ENCODE results near the gene USP12.

The USP12 gene

GRCh38 chr13:27182844-27183497 is 11.4 kb upstream of the USP12 start:
- no peak for DNase-seq

DNA sequence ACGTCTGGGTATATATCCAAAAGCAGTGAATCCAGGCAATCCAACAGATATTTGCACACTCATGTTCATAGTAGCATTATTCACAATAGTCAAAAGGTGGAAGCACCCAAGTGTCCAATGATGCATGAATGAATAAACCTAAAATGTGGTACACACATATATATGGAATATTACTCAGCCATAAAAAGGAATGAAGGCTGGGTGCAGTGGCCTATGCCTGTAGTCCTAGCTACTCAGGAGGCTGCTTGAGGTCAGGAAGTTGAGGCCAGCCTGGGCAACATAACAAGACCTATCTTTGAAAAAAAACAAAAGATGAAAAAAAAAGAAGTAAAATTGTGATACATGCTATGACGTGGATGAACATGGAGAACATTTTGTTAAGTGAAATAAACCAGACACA is 10.4 kb upstream of the USP12 start:
- DNase-seq = no peak

GRCh38 chr13:27177852-27178251 is 6.2 kb upstream of the USP12 start:
- no peak for DNase-seq

DNA sequence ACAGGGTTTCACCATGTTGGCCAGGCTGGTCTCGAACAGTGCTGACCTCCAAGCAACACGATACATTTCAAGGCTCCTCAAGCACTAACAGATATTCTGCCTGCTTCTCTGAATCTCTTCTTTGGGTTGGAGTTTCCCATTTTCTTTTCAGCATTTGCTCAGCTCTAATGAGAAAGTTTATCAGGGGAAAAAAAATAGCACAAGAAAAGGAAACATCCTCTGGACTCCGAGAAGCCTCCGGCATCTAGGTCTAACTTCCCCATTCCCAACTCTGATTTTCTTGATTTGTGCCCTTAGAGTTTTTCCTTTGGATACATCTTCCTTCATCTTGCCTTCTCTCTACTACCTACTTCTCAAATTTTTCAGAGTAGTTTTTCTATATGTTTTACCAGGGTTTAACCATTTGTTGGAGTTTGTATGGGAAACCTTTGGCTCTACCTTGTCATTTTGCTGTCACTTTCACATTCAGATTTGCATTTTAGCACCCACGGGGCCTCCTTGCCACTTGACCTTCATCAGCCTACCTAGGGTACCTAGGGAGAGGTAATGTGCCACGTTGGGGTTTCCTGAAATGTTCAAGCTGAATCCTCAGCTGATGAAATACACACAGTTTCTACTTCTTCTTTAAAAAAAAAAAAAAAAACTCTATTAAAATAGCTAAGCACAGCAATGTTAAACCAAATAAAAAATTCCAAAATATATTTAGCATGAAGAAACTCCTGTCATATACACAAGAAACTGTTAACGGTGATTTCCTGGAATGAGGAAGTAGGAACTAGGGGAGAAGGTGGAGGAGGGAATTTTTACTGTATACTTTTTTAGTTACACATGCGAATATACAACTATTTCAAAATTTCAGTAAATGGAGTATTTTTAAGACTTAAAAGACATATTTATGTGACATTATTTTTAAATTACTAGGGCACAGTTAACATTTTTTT is 5.1 kb upstream of the USP12 start:
- DNase-seq = no peak

- DNase-seq = no peak
Observed at GRCh38 chr13:27174766-27175455, 3.3 kb upstream of the USP12 start.

GRCh38 chr13:27172495-27172842 is 858 bp upstream of the USP12 start:
- peak; percentile 40 for DNase-seq

- peak; percentile 96 for DNase-seq
Observed at GRCh38 chr13:27171827-27172494, 350 bp upstream of the USP12 start.

DNA sequence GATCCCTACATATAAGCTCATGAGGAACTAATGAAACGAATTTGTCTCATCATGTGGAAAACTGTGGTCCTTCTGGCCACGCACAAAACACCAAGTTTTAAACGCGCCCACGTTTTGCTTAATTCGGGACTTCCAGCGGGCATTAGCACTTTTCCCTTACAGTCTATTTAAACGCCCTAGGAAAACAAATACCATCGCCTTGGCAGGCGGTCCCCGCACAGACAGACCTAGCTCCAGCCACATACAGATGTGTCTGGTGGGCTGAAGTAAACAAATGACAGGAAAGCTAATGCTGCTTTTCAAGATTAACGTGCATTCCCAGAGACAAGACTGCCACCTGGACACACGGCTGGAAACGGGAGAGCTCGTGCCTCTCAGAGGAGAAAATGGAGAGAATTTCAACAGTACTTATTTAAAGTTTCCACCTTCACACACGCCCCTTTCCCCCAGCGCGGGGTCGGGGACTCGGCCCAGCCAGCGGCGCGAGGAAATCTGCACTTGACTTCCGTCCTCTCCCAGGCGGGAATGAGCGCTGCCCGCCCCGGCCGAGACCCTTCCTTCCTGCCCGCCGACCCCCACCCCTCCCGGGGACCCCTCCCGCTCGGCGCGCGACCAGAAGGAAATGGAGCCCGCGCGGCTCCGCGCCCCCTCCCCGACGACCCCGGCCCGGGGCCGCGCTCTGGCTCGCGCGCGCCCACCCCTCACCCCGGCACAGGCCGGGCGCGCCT is 931 bp downstream of the USP12 start:
- peak; percentile 36 for DNase-seq

DNA sequence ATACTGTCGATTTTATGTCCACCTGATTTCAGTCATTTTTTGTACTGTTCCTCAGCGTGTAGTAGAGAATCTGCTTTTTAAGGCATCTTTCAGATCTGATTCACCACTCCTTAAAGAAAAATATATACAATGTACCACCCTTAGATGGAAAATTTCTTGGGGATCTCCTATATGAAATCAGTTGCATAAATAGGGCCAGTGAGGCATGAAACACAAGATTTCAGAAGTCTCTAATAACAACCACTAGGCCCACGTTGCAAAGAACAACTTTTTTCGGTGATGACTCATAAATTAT is 1.4 kb downstream of the USP12 start:
- DNase-seq = peak; percentile 58

DNA sequence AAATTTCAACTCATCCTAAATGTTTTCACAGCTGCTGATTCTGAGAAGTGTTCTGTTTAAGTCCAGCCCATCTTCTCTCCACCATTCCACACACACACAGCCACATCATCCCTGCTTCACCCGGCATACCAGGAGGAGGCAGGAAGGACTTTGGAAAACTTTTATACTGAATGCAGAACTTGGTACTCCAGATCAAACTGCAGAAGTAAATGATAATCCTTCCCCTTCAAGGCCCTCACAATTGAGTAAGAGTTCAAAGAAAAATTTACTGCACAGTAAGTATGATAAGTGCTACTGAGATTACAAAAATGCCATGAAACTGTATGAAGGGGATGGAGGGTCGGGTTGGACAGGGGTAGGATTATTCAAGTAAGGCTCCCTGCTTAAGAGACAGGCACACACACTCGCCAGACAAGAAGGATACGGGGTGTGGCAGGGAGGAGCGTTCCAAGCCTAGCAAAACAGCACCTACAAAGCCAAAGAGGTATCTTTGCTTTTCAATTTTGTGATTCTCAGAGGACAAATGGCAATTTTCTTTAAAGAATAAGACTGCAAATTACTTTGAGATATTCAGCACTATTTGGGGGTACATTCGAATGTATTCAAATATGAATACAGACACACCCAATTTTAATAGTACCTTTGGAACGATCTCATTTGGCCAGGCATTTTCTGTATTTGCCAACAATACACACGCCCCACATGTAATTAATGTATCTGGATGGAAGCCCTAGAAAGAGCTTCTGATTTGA is 2.5 kb downstream of the USP12 start:
- DNase-seq = no peak

DNA sequence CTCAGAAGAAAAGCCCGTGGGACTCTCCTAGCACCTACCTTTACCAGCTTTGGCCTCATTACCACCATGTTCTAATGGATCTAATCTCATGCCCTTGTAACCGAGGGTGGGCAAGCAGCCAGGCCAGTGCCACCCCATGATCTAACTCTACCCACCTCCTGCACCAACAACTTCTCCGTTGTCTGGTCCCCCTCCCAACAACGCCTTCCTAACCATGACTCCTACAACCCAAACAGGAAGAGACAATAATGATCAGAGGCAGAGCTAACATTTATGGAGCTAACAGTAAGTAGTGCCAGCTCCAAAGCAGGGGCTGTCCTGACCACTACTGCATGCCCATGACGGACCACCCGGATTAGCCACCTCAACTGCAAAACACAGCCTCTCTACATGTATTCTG is 3.5 kb downstream of the USP12 start:
- no peak for DNase-seq

DNA sequence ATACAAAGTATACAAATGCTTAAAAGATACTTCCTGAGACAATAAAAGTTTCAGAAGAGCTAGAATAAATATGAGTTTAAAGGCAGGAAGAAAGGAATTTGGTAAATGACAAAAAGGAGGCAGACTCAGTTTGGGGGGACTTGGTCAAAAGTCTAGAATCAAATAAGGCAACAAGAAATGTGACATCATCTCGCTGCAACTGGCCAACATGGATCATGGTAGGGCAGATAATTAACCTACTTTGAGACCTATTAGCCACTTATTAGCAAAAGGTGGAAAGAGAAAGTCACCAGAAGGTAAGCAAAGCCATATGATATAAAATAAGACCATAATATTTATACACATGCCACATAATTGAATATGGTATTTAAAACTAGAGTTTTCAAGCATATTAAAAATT is 5.3 kb downstream of the USP12 start:
- no peak for DNase-seq

DNA sequence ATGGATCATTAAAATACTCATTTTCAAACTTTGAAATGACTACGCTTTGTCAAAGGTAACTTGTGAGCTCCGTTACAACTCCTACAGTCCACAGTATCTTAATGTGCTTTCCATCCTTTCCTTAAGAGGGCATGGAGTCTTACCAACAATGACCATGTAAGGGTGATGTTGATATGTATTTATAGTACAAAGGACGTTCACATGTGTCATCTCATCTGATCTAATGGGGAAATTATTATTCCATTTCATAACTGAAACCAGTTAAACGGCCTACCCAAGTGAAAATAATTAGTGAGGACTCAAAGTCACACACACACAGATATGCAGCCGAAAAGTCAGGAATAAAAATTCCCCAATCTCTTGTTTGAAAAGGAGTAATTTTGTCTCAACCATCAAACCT is 9.6 kb downstream of the USP12 start:
- DNase-seq = no peak

DNA sequence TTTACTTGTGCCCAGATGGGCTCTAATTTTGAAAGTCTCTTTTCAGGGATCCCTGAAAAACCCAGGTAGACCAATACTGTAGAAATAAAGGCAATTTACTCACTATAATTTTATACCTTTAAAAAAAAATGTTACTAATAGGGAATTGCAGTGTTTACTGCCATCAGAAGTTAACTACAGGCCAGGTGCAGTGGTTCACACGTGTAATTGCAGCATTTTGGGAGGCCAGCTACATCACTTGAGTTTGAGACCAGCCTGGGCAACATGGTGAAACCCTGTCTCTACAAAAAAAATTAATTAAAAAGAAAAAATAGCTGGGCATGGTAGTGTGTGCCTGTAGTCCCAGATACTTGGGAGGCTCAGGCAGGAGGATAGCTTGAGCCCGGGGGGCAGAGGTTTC is 10.2 kb downstream of the USP12 start:
- DNase-seq = no peak

DNA sequence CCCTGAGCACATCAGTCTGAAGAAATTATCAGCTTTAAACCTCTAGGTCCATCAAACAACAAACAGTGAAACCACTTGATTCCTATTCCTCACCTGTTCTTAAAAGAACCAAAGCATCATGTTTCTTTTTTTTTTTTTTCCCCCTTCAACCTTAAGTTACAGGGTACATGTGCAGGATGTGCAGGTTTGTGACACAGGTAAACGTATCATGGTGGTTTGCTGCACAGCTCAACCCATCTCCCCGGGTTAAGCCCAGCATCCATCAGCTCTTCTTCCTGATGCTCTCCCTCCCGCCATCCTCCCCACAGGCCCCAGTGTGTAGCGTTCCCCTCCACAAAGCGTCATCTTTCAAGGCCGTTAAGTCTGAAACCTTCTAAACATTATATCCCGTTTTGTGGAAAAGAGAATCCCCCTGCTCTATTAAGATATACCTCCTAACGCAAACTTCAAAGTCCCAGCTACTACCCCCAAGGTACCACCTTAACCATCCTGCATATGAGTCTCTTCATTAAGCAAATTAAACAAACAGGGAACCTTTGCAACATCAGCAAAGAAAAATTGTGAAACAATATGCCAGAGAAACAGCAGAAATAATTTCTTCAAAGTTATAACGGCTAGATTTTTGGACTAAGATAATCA is 10.8 kb downstream of the USP12 start:
- no peak for DNase-seq

DNA sequence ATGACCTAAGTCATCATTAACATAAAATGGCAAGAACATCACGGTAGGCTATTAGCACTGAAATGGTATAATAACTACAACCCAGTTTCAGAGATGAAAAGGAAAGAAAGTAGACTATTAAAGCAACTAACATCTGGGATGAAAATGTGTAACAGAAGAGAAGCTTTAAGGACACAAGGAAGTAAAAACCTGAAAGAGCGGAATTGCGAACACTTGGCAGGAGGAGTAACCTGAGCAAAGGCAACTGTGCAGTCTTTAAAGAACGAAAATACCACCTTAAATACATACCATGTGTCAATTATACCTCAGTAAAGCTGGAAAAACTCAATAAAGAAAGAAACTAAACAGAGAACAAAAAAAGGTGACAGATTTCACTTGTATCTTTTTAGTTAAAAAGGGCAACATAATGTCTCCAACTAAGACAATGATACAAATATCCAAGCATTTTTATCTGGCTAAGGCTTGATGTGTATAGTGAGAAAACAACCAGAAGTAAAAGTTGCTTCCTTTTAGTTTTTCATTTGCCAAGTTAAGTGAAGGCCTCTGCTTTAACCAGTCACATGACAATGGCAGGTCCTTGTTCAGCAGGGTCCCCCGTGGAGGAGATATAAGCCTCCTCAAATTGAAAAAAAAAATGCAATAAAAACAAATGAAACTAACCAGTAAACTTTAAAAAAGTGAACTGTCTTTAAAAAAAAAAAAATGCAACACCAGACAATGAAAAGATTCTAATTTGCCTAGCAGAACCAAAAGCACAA is 11.6 kb downstream of the USP12 start:
- DNase-seq = no peak

- no peak for DNase-seq
Observed at GRCh38 chr13:27158335-27158734, 13.3 kb downstream of the USP12 start.

- DNase-seq = peak; percentile 39
Observed at GRCh38 chr13:27151798-27152599, 19.6 kb downstream of the USP12 start.

DNA sequence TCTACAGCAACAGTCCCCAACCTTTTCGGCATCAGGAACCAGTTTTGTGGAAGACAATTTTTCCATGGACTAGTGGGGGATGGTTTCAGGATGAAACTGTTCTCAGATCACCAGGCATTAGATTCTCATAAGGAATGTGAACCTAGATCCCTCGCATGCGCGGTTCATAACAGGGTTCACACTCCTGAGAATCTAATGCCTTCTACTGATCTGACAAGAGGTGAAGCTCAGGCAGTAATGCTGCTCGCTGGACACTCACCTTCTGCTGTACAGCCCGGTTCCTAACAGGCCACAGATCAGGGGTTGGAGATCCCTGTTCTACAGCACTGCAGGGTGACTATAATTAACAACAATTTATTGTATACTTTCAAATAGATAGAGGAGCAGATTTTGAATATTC is 21.9 kb downstream of the USP12 start:
- DNase-seq = no peak

DNA sequence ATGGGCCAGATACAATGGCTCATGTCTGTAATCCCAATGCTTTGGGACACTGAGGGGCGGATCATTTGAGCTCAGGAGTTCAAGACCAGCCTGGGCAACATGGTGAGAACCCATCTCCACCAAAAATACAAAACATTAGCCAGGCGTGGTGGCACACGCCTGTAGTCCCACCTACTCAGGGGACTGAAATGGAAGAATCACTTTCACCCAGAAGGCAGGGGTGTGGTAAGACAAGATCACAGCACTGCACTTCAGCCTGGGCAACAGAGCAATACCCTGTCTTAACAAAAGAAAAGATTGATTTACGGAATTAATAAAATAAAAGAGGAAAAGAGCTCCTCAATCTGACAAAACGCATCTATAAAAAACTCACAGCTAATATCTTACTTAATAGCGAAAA is 22.7 kb downstream of the USP12 start:
- DNase-seq = no peak
